Heart right ventricle (tissue), 16 donors: Measurements from ENCODE around the gene DNAH10. TPM values are rescaled to one million over a fixed set of nuclear protein-coding genes. Genes with fewer than 3 reads are reported as not detected.

Experiments
- ATAC-seq, 8 donors: fragments of 200-7000 bp; cut with Tn5 transposase; one replicate each; pipeline ENCODE4 v1.9.1; 2020; ENCODE audit warnings: mild to moderate bottlenecking in 8 of 8, moderate library complexity in 8 of 8, moderate number of reproducible peaks in 1 of 8
- DNase-seq, 2 donors: peaks; one replicate each; pipeline ENCODE4 v3.0.0-alpha.2; 2020
- H3K27ac ChIP-seq, 10 donors: fragments of 200-600 bp; sonication (generic) in 2 of 10; one replicate each; pipeline versions ENCODE4 v1.5.0 to v1.8.0; 2020 to 2022; ENCODE audit warnings: mild to moderate bottlenecking in 3 of 10
- H3K27me3 ChIP-seq, 7 donors: fragments of 200-600 bp; one replicate each; pipeline ENCODE4 v1.8.0; 2021 to 2022; ENCODE audit warnings: mild to moderate bottlenecking in 2 of 7
- H3K36me3 ChIP-seq, 9 donors: fragments of 200-600 bp; sonication (generic) in 1 of 9; one replicate each; pipeline versions ENCODE4 v1.5.0 to v1.8.0; 2020 to 2022; ENCODE audit warnings: mild to moderate bottlenecking in 2 of 9
- H3K4me1 ChIP-seq, 9 donors: fragments of 200-600 bp; sonication (generic) in 1 of 9; one replicate each; pipeline versions ENCODE4 v1.5.0 to v1.8.0; 2020 to 2022; ENCODE audit warnings: mild to moderate bottlenecking in 4 of 9
- H3K4me3 ChIP-seq, 10 donors: fragments of 200-600 bp; sonication (generic) in 2 of 10; one replicate each; pipeline versions ENCODE4 v1.5.0 to v1.8.0; 2020 to 2022; ENCODE audit warnings: mild to moderate bottlenecking in 7 of 10, moderate library complexity in 2 of 10
- H3K9me3 ChIP-seq, 11 donors: fragments of 200-600 bp in 10 of 11; sonication (generic) in 2 of 11; one replicate each; pipeline versions ENCODE4 v1.5.0 to v1.8.0; 2013 to 2022; ENCODE audit warnings: mild to moderate bottlenecking in 2 of 11, control low read depth in 1 of 11, moderate library complexity in 1 of 11
- WGBS, 2 donors: extraction: QIAGEN DNeasy Blood & Tissue Kit; methylation state at CpG; one replicate each; pipeline ENCODE4 v1.1.7; 2013; ENCODE audit warnings: inconsistent platforms in 1 of 2; 5-methylcytosine and 5-hydroxymethylcytosine counted together
- intact Hi-C, 10 donors: fragments of 100-400 bp; cut with DNase I; formaldehyde crosslinking; loops; one replicate each; pipeline versions ENCODE4 v1.11.1 to v1.14.2; 2022
- polyA plus RNA-seq, 2 donors: library from polyadenylated mRNA; stranded (reverse); fragments of 200-250 nt; gene quantifications; one replicate each; pipeline ENCODE4 v1.2.3, GENCODE V29; 2013
- total RNA-seq, 10 donors: library from RNA; stranded (reverse); fragmentation: NEBNext Ultra II Directional in 3 of 10; extraction: Animal tissue kit (Norgen Biotek cat#: 25700) in 3 of 10; gene quantifications; one replicate each; pipeline versions ENCODE4 v1.2.1 to v1.2.4, GENCODE V29; 2021 to 2023
- TF ChIP-seq, protein P1 (sequence below), 9 donors: fragments of 200-600 bp; sonication (generic) in 2 of 9; IDR thresholded peaks; one replicate each; pipeline versions ENCODE4 v1.5.0 to v1.8.0; 2021 to 2022; ENCODE audit warnings: antibody characterized with exemption in 9 of 9, mild to moderate bottlenecking in 5 of 9, moderate library complexity in 1 of 9
- donor health status: Arrhythmogenic right ventricular cardiomyopathy.
- donor health status: ischemic (EF 13 %, LVEDD 7.1; RV severe dilation, severe dysfunction).
- donor health status: healthy with polysubstance abuse.
- donor health status: DM: no; HTN: yes; CAD: no.
- donor health status: DM: no; HTN: no; CAD: no.
- donor health status: ischemic (EF 25% LVEDD 6.9; RV normal size, moderate dysfunction).
- donor health status: ischemic (EF 25% LVEDD 5.7; RV mildly dilated, moderate dysfunction).
- donor health status: healthy.
- donor health status: DM: yes; HTN: yes; CAD: no.
- donor health status: Ischemic cardiomyopathy.
- donor health status: ischemic (EF 35%, LVEDD 5.7; RV mildly dilated, moderate dysfunction).
- donor health status: nonischemic (EF 11% LVEDD 7.7; RV severe dilation, severe dysfunction).
- donor health status: DM: yes; HTN: yes; CAD: no.
- donor health status: PGD.
- donor health status: ischemic (EF 29% LVEDD 5.4; RV normal size, mild dysfunction).
- donor health status: nonischemic (EF 23%, LVEDD 6.1; RV moderate dilation, normal function).

The DNAH10 gene
- total and polyA plus RNA-seq, 12 donors = 0.05 to 0.60 (median 0.09) TPM; not detected in 3

DNA sequence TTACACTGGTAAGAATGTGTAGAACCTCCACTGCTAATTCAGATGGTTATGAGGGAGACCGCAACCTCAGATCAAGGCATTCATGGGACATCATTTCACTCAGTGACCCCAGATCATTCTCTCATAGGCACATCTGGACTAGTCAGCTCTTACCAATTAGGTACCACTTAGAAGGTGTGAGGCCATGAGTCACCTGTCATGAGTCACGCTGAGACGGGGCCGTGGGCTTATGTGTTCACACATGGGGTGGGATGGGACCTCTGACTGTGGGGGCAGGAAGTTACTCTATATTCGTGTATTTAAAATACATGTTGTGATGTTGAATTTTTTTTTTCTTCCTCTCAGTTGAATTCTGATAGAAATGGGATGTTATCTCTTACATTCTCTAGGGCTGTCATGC, 154.6 kb downstream of the DNAH10 start:
- no peak overlapping the region for H3K4me3 ChIP-seq
- intact Hi-C loops = no loop called here
- no peaks in the 10 kb centered on the region for H3K4me1 ChIP-seq
- H3K36me3 ChIP-seq = no peaks in the 10 kb centered on the region
- TF ChIP-seq, protein P1, sequence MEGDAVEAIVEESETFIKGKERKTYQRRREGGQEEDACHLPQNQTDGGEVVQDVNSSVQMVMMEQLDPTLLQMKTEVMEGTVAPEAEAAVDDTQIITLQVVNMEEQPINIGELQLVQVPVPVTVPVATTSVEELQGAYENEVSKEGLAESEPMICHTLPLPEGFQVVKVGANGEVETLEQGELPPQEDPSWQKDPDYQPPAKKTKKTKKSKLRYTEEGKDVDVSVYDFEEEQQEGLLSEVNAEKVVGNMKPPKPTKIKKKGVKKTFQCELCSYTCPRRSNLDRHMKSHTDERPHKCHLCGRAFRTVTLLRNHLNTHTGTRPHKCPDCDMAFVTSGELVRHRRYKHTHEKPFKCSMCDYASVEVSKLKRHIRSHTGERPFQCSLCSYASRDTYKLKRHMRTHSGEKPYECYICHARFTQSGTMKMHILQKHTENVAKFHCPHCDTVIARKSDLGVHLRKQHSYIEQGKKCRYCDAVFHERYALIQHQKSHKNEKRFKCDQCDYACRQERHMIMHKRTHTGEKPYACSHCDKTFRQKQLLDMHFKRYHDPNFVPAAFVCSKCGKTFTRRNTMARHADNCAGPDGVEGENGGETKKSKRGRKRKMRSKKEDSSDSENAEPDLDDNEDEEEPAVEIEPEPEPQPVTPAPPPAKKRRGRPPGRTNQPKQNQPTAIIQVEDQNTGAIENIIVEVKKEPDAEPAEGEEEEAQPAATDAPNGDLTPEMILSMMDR (IDR thresholded peaks at IDR 0.05) = no peak
- DNase-seq (no peak), ATAC-seq (no peak)
- peaks cover 0 to 45% (median 6%) of the 10 kb centered on the region in 7 donors for H3K27me3 ChIP-seq
- H3K9me3 ChIP-seq = no peaks in the 10 kb centered on the region
- WGBS, 2 donors = 84 to 87% methylated on average over 5 of the region's 5 CpGs
- no peak overlapping the region for H3K27ac ChIP-seq

DNA sequence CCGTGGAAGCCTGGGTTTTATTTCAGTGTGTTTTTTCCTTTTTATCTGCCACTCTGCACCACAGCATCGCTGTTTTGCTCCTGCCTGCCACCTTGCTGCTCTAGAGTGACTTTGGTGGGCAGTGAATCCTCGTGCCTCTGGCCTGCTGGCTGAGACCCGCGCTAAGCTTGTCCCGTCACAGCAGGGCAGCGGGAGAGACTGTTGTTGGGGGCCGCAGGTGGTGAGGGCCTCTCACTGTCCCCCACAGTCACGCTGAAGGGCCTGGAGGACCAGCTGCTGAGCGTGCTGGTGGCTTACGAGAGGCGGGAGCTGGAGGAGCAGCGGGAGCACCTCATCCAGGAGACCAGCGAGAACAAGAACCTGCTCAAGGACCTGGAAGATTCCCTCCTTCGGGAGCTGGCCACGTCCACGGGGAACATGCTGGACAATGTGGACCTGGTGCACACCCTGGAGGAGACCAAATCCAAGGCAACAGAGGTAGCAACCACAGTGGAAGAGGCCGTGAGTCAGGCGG, 155.3 kb downstream of the DNAH10 start:
- ATAC-seq (no peak), DNase-seq (no peak)
- Histone ChIP-seq H3K27ac (no peak overlapping the region), H3K4me1 (no peaks in the 10 kb centered on the region), H3K36me3 (no peaks in the 10 kb centered on the region), H3K9me3 (no peaks in the 10 kb centered on the region), H3K27me3 (peaks cover 0 to 45% (median 6%) of the 10 kb centered on the region in 7 donors), H3K4me3 (no peak overlapping the region)
- 92 to 94% methylated on average over 19 of the region's 19 CpGs for whole genome bisulfite sequencing, 2 donors
- TF ChIP-seq, protein P1 (IDR thresholded peaks at IDR 0.05) = no peak
- intact Hi-C loops = no loop called here

GRCh38 chr12:123919980-123920360, 157.9 kb downstream of the DNAH10 start:
- Histone ChIP-seq H3K4me3 (no peak overlapping the region), H3K27me3 (peaks cover 0 to 34% (median 6%) of the 10 kb centered on the region in 7 donors), H3K9me3 (no peaks in the 10 kb centered on the region), H3K4me1 (no peaks in the 10 kb centered on the region), H3K36me3 (no peaks in the 10 kb centered on the region), H3K27ac (no peak overlapping the region)
- intact Hi-C loops = no loop called here
- WGBS, 2 donors = 80 to 85% methylated on average over 3 of the region's 3 CpGs
- TF ChIP-seq, protein P1 (IDR thresholded peaks at IDR 0.05) = no peak
- ATAC-seq (no peak), DNase-seq (no peak)

- H3K4me3 ChIP-seq = no peak overlapping the region
- H3K36me3 ChIP-seq = no peaks in the 10 kb centered on the region
- TF ChIP-seq, protein P1 (IDR thresholded peaks at IDR 0.05) = no peak
- intact Hi-C loops = no loop called here
- no peak overlapping the region for H3K27ac ChIP-seq
- no peaks in the 10 kb centered on the region for H3K9me3 ChIP-seq
- ATAC-seq (no peak), DNase-seq (no peak)
- H3K27me3 ChIP-seq = peaks cover 0 to 16% (median 0%) of the 10 kb centered on the region in 7 donors
- no peaks in the 10 kb centered on the region for H3K4me1 ChIP-seq
- WGBS, 2 donors = 92 to 95% methylated on average over 2 of the region's 2 CpGs
These were observed 160.9 kb downstream of the DNAH10 start for GRCh38 chr12:123923038-123923437.
